Measurements from ENCODE around the gene RAD17.
"Not testable (repeated sequence)": the region's sequence is repeated elsewhere in the genome, so short reads cannot be mapped to it uniquely, and the experiment has no call there.

Gene RAD17, protein sequence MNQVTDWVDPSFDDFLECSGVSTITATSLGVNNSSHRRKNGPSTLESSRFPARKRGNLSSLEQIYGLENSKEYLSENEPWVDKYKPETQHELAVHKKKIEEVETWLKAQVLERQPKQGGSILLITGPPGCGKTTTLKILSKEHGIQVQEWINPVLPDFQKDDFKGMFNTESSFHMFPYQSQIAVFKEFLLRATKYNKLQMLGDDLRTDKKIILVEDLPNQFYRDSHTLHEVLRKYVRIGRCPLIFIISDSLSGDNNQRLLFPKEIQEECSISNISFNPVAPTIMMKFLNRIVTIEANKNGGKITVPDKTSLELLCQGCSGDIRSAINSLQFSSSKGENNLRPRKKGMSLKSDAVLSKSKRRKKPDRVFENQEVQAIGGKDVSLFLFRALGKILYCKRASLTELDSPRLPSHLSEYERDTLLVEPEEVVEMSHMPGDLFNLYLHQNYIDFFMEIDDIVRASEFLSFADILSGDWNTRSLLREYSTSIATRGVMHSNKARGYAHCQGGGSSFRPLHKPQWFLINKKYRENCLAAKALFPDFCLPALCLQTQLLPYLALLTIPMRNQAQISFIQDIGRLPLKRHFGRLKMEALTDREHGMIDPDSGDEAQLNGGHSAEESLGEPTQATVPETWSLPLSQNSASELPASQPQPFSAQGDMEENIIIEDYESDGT

DNA sequence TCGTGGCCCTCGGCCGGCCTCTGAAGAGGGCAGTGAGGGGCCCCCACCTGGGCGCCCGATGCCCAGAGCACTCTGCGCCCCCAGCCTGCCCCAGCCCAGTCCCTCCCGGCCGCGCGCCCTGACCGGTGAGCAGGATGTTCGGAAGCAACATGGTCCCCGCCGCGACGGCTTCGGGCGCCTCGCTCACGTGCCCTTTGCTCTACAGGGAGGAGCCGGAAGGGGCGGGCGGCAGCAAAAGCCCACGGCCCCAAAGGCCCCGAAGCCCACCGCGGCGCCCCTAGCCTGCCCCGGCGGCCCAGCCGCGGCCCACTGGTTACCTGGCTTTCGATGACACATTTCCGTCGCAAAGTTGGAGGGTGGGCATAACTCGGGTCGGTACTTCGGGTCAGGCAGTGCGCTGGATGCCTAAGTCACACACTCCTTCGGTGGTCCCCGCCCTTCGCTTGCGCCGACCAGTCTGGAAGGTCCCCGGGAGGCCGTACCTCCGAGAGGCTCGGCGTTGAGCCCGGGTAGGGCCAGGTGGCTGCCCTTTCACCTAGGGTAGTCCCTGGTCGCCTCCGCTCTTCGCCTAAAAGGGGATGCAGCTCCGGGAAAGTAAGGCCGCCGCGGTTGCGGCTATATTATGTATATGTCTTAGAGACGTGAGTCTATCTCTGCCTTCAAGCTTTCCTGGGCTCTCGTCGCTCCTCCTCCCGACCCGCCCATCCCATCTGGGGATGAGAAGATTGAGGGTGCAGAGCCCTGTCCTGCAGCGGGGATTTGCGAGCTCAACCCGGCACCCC, at the start of gene RAD17, which contains the start of the genes AK6 and TAF9:
Gene RAD17, plus strand, starts transcription at position 479 of the 782 bp plus-strand sequence. CDS start 2,391 bp downstream, outside the sequence.
Gene AK6, minus strand, starts transcription at position 181 of the 782 bp plus-strand sequence. Its CDS starts 30 bp downstream, at position 151.
Gene TAF9, minus strand, starts transcription at position 181 of the 782 bp plus-strand sequence. CDS start 3,783 bp downstream, outside the sequence.
- DNase-seq (ENCODE audit: low read depth) = peak; percentile 95
- H3K9me3 ChIP-seq (ENCODE audit: control insufficient read depth, low read length) = no peaks in the 10 kb centered on the region
- H3K4me1 ChIP-seq (ENCODE audit: control insufficient read depth, insufficient read depth, low read length) = peaks cover 24% of the 10 kb centered on the region
- H3K27me3 ChIP-seq (replicated peaks; ENCODE audit: control insufficient read depth, insufficient read depth, low read length) = no peaks in the 10 kb centered on the region
- peak within 1 kb of the TSS; percentile 99 for H3K9ac ChIP-seq (ENCODE audit: low read length)
- peak within 1 kb of the TSS; percentile 95 for H3K4me3 ChIP-seq (ENCODE audit: low read length)
- H3K36me3 ChIP-seq (ENCODE audit: control insufficient read depth, insufficient read depth, low read length, severe bottlenecking) = peaks cover 26% of the 10 kb centered on the region

DNA sequence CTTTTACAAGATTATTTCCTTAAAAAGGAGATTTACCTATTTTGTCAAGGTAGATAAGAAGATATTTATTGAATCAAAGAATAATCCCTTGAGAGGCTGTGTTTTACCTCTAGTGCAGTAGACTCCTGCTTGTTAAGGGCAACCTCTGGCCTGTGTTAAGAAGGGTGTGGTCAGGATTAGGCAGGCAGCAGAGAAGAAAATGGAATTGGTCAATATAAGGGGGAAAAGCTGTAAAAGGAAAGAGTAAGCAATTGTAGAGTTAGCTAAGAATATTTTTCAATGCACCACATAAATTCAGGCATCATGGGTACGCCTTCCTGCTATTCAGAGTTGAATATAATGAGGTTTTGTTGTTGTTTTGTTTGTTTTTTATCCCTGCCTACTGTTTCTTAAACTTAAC, 43.3 kb upstream of the RAD17 start:
- H3K4me3 ChIP-seq (ENCODE audit: low read length) = no peak overlapping the region
- no peak overlapping the region for H3K9ac ChIP-seq (ENCODE audit: low read length)
- DNase-seq (ENCODE audit: low read depth) = no peak
- H3K27me3 ChIP-seq (replicated peaks; ENCODE audit: control insufficient read depth, insufficient read depth, low read length) = no peaks in the 10 kb centered on the region
- H3K36me3 ChIP-seq (ENCODE audit: control insufficient read depth, insufficient read depth, low read length, severe bottlenecking) = no peaks in the 10 kb centered on the region
- H3K9me3 ChIP-seq (ENCODE audit: control insufficient read depth, low read length) = no peaks in the 10 kb centered on the region
- peaks cover 10% of the 10 kb centered on the region for H3K4me1 ChIP-seq (ENCODE audit: control insufficient read depth, insufficient read depth, low read length)

DNA sequence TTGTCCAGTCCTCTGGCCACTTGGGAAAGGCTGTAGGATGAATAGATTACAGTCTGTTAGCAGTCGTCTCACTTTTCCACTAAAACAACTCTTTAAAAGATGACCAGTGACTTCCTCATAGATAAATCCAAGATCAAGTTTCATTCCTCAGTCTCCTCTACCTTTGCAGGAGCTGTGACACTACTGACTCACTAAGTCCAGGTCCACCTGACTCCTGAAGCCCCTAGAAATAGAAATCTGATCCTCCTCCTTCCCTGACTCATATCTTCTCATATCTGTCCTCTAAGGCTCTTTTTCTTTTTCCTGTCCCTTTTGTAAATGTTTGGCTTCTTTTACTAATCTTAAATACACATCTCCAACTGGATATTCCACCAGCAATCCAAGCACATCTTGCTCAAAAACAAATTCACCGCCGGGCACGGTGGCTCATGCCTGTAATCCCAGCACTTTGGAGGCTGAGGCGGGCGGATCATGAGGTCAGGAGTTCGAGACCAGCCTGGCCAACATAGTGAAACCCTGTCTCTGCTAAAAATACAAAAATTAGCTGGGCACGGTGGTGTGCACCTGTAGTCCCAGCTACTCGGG, 39.6 kb upstream of the RAD17 start:
- no peaks in the 10 kb centered on the region for H3K27me3 ChIP-seq (replicated peaks; ENCODE audit: control insufficient read depth, insufficient read depth, low read length)
- no peaks in the 10 kb centered on the region for H3K36me3 ChIP-seq (ENCODE audit: control insufficient read depth, insufficient read depth, low read length, severe bottlenecking)
- H3K9ac ChIP-seq (ENCODE audit: low read length) = no peak overlapping the region
- no peak overlapping the region for H3K4me3 ChIP-seq (ENCODE audit: low read length)
- peaks cover 15% of the 10 kb centered on the region for H3K4me1 ChIP-seq (ENCODE audit: control insufficient read depth, insufficient read depth, low read length)
- no peaks in the 10 kb centered on the region for H3K9me3 ChIP-seq (ENCODE audit: control insufficient read depth, low read length)
- no peak for DNase-seq (ENCODE audit: low read depth)

DNA sequence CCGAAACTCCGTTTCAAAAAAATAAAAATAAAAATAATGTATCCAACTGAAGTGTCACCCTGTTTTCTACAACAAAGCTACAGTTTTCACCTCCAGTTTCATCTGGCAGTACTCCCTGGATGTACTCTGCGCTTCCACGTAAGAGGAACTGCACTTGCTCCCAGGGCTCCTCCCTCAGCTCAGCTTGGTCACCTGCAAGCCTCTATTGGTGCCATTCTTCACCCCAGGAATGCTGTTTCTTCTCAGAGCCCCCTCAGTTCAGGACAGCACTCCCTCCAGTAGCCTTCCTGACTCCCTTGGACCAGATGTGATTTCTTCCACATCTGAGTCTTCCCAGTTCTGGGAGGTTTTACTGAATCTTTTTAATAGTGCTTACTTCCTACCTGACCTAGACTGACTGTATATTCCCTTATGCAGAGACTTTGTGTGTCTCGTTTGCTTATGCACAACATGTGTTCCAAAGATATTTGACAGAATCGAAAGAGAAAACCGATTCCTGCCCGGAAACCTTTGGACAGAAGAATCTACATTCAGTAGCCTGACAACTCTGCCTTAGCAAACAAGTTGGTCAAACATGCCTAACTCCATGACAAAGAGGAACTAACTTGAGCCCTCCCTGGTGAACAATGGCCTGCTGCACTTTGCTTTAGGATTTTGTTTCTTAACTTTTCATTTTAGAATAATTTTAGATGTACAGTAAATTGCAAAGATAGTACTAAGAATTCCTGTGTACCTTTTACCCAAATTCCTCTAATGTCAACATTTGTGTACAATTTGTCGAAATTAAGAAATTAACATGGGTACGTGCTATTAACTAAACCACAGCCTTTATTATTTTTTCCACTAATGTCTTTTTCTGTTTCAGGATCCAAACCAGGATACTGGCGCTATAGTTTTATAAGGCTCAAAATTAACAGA, 37.8 kb upstream of the RAD17 start:
- Histone ChIP-seq H3K9me3 (ENCODE audit: control insufficient read depth, low read length) (no peaks in the 10 kb centered on the region), H3K9ac (ENCODE audit: low read length) (peak overlapping the region; percentile 87), H3K4me1 (ENCODE audit: control insufficient read depth, insufficient read depth, low read length) (peaks cover 14% of the 10 kb centered on the region), H3K4me3 (ENCODE audit: low read length) (peak overlapping the region; percentile 84), H3K27me3 (replicated peaks; ENCODE audit: control insufficient read depth, insufficient read depth, low read length) (no peaks in the 10 kb centered on the region), H3K36me3 (ENCODE audit: control insufficient read depth, insufficient read depth, low read length, severe bottlenecking) (no peaks in the 10 kb centered on the region)
- DNase-seq (ENCODE audit: low read depth) = no peak

DNA sequence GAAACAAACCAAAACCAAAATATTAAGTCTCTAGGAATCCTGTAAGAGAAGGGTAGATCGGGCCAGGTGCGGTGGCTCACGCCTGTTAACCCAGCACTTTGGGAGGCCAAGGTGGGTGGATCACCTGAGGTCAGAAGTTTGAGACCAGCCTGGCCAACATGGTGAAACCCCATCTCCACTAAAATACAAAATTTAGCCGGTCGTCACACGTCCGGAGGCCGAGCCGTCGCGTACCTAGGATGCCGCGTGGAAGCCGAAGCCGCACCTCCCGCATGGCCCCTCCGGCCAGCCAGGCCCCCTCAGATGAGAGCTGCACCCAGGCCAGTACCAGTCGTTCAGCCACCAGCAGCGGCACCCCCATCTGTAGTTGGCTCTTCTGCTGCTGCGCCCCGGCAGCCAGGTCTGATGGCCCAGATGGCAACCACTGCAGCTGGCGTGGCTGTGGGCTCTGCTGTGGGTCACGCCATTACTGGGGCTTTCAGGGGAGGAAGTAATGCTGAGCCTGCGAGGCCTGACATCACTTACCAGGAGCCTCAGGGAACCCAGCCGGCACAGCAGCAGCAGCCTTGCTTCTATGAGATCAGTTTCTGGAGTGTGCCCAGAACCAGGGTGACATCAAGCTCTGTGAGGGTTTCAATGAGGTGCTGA, 35.8 kb upstream of the RAD17 start:
- peaks cover 13% of the 10 kb centered on the region for H3K4me1 ChIP-seq (ENCODE audit: control insufficient read depth, insufficient read depth, low read length)
- H3K36me3 ChIP-seq (ENCODE audit: control insufficient read depth, insufficient read depth, low read length, severe bottlenecking); H3K4me3 ChIP-seq (ENCODE audit: low read length); DNase-seq (ENCODE audit: low read depth); H3K27me3 ChIP-seq (replicated peaks; ENCODE audit: control insufficient read depth, insufficient read depth, low read length); H3K9ac ChIP-seq (ENCODE audit: low read length); H3K9me3 ChIP-seq (ENCODE audit: control insufficient read depth, low read length): not testable (repeated sequence)

DNA sequence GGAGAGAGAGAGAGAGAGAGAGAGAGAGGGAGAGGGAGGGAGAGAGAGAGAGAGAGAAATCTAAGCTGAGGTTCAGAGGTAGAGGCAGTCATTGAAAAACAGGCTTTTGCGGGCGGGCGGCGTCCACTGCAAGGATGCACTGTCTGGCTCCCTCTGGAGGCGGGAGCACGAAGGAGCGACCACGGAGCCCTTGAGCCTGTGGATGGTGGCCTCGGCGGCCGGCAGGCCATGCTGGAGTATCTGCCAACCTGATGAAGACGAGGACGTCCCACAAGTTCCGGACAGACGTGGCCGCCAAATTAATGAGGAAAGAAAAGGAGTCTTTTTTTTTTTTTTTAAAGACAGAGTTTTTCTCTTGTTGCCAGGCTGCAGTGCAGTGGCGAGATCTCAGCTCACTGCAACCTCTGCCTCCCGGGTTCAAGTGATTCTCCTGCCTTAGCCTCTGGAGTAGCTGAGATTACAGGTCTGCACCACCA, 34.8 kb upstream of the RAD17 start:
- peak; percentile 91 for DNase-seq (ENCODE audit: low read depth)
- no peaks in the 10 kb centered on the region for H3K9me3 ChIP-seq (ENCODE audit: control insufficient read depth, low read length)
- H3K36me3 ChIP-seq (ENCODE audit: control insufficient read depth, insufficient read depth, low read length, severe bottlenecking) = no peaks in the 10 kb centered on the region
- no peak overlapping the region for H3K4me3 ChIP-seq (ENCODE audit: low read length)
- no peaks in the 10 kb centered on the region for H3K27me3 ChIP-seq (replicated peaks; ENCODE audit: control insufficient read depth, insufficient read depth, low read length)
- peaks cover 13% of the 10 kb centered on the region for H3K4me1 ChIP-seq (ENCODE audit: control insufficient read depth, insufficient read depth, low read length)
- no peak overlapping the region for H3K9ac ChIP-seq (ENCODE audit: low read length)

DNA sequence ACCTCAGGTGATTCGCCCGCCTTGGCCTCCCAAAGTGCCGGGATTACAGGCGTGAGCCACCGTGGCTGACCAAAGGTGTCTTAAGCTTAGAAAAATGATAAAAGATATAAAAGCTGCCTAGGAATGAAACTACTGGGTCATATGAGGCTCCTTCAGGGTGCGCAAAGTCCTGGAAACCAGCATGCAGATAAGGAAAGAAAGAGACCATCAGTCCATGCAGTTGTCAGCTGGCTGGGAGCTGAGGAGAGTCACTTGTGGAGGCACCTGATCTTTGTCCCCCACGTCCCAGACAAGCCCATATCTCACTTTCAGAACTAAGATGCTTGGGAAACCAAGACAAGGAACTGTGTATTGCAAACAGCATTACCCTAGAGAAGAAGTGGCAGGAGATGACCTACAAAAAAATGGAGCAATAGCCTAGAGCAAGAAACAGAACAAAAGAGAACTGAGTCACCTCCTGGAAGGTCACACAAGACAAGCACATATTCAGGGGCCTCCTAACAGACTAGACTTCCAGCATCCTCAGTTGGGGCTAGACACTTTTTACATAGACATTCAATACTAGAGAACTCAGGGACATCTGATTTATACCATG, 34.2 kb upstream of the RAD17 start:
- Histone ChIP-seq H3K4me3 (ENCODE audit: low read length) (no peak overlapping the region), H3K27me3 (replicated peaks; ENCODE audit: control insufficient read depth, insufficient read depth, low read length) (no peaks in the 10 kb centered on the region), H3K36me3 (ENCODE audit: control insufficient read depth, insufficient read depth, low read length, severe bottlenecking) (no peaks in the 10 kb centered on the region), H3K9me3 (ENCODE audit: control insufficient read depth, low read length) (no peaks in the 10 kb centered on the region), H3K9ac (ENCODE audit: low read length) (no peak overlapping the region), H3K4me1 (ENCODE audit: control insufficient read depth, insufficient read depth, low read length) (peaks cover 13% of the 10 kb centered on the region)
- DNase-seq (ENCODE audit: low read depth) = peak; percentile 15

DNA sequence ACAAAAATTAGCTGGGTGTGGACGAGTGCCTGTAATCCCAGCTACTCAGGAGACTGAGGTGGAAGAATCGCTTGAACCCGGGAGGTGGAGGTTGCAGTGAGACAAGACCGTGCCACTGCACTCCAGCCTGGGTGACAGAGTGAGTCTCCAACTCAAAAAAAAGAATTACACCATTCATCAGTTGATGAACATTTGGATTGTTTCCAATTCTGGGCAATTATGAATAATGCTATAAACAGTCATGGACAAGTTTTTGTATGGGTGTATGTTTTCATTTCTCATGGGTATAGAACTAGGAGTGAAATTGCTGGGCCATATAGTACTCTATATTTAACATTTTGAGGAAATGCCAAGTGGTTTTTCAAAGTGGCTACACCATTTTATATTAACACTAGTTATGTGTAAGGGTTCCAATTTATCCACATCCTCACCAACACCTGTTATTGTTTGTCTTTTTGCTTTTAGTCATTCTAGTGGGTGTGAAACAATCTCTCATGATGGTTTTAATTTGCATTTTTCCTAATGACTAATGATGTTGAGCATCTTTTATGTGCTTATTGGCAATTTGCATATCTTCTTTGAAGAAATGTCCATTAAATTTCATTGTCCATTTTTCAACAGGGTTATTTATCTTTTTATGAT, 28.0 kb upstream of the RAD17 start:
- Histone ChIP-seq H3K27me3 (replicated peaks; ENCODE audit: control insufficient read depth, insufficient read depth, low read length) (no peaks in the 10 kb centered on the region), H3K4me3 (ENCODE audit: low read length) (no peak overlapping the region), H3K4me1 (ENCODE audit: control insufficient read depth, insufficient read depth, low read length) (no peaks in the 10 kb centered on the region), H3K36me3 (ENCODE audit: control insufficient read depth, insufficient read depth, low read length, severe bottlenecking) (no peaks in the 10 kb centered on the region), H3K9me3 (ENCODE audit: control insufficient read depth, low read length) (no peaks in the 10 kb centered on the region), H3K9ac (ENCODE audit: low read length) (no peak overlapping the region)
- DNase-seq (ENCODE audit: low read depth) = no peak

DNA sequence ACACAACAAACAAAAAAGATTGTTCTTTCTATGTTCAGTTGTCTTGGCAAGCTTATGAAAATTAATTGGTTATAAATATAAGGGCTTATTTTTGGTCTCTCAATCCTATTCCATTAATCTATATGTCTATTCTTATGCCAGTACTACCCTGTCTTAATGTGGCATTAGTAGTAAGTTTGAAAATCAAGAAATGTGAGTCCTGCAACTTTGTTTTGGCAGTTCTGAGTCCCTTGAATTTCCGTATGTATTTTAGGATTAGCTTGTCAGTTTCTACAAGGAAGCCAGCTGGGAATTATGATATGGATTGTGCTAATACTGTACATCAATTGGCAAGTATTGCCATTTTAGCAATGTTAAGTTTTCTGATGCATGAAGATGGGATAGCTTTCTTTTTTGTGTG, 26.5 kb upstream of the RAD17 start:
- Histone ChIP-seq H3K4me1 (ENCODE audit: control insufficient read depth, insufficient read depth, low read length) (no peaks in the 10 kb centered on the region), H3K36me3 (ENCODE audit: control insufficient read depth, insufficient read depth, low read length, severe bottlenecking) (no peaks in the 10 kb centered on the region), H3K9me3 (ENCODE audit: control insufficient read depth, low read length) (no peaks in the 10 kb centered on the region), H3K9ac (ENCODE audit: low read length) (no peak overlapping the region), H3K4me3 (ENCODE audit: low read length) (no peak overlapping the region), H3K27me3 (replicated peaks; ENCODE audit: control insufficient read depth, insufficient read depth, low read length) (no peaks in the 10 kb centered on the region)
- no peak for DNase-seq (ENCODE audit: low read depth)
